ENCODE results near the gene CCL18.
"Not testable (repeated sequence)": the region's sequence is repeated elsewhere in the genome, so short reads cannot be mapped to it uniquely, and the experiment has no call there.

Gene CCL18

GRCh38 chr17:36088670-36089338 lies 24.7 kb downstream of the CCL18 start:
- POLR2A ChIA-PET, result no interaction called here
- TF ChIP-seq CTCF (IDR thresholded peaks at IDR 0.05; ENCODE audit: insufficient read depth, low read length, missing control alignments), result no peak
- DNase-seq (ENCODE audit: low read depth, low spot score), result no peak
- CTCF ChIA-PET, result no interaction called here
- no peak overlapping the region for H3K4me3 ChIP-seq (ENCODE audit: low read depth, low read length)

GRCh38 chr17:36089339-36089865 lies 25.3 kb downstream of the CCL18 start:
- CTCF ChIA-PET, result no interaction called here
- POLR2A ChIA-PET, result no interaction called here

DNA sequence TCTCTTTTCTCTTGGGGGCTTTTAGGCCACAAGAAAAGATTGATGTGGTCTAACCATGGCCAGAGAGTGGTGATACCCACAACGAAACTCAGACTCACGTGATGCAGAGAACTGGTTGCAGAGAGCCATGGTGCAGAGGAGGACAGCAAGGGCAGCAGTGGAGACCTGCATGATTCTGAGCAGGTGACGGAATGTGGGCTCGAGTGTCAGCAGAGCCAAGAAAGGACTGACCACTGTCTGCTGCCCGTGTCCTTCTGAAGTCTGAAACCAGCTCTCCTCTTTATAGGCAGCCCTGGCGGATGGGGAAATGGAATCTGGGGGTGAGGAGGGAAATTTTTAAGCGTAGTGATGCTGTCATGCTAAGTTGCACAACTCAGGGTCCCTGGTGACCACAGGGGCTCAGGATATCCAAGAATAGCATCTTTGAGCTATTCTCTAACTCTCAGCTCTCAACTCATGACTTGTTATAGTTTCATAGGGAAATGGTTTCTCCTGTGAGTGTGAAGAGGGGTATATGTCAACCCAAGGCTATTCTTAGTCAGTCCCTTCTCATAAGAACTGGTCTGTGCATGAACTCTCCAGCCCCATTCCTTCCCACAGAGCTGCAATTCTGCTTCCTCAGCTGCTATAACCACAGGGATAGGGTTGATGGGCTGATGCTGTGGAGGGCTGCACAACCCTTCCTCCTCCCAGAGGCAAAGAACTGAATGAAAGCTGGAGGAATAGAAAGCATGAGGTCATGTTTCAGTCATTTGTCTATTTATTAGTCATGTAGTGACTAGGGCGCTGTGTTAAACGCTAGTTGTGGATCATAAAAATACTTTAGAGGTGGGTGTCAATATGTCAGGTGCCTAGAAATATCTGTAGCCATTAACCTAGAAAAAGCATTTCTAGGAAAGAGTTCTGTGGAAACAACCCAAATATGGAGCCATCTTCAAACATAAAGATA lies 26.1 kb downstream of the CCL18 start, which contains the start of gene CCL3:
TSS of gene CCL3 (minus strand) at position 256 of the 949 bp plus-strand sequence. CDS start at position 171, 85 bp downstream.
- no peak for DNase-seq (ENCODE audit: low read depth, low spot score)

More at GRCh38 chr17:36089339-36089865, 25.3 kb downstream of the CCL18 start:
- TF ChIP-seq CTCF (IDR thresholded peaks at IDR 0.05; ENCODE audit: insufficient read depth, low read length, missing control alignments), result no peak
- H3K4me3 ChIP-seq (ENCODE audit: low read depth, low read length), result no peak overlapping the region
- no peak for DNase-seq (ENCODE audit: low read depth, low spot score)

DNA sequence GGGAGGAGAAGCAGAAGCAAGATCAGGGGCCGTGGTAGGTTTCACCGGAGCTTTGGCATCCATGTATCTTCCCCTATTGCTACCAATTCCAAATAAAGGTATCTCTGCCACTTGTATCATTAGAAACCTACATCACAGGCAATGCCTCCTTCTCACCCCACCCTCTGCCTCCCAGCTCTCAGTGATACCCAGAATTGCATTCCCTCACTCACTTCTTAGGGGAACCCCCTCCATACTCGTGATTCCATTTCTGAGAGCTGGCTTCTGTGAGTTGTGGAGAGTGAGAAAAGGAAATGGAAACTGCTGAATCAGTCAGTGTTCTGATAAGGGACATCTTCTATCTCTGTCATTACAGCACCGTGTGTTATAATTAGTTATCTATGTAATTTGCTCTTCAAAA lies 28.2 kb downstream of the CCL18 start:
- no peak for DNase-seq (ENCODE audit: low read depth, low spot score)
- POLR2A ChIA-PET, result no interaction called here
- H3K4me3 ChIP-seq (ENCODE audit: low read depth, low read length), result no peak overlapping the region
- TF ChIP-seq CTCF (IDR thresholded peaks at IDR 0.05; ENCODE audit: insufficient read depth, low read length, missing control alignments), result no peak
- CTCF ChIA-PET, result no interaction called here

More for the DNA sequence above, 26.1 kb downstream of the CCL18 start, which contains the start of gene CCL3:
- TF ChIP-seq CTCF (IDR thresholded peaks at IDR 0.05; ENCODE audit: insufficient read depth, low read length, missing control alignments), result no peak
- no peak within 1 kb of the TSS for H3K4me3 ChIP-seq (ENCODE audit: low read depth, low read length)
- ChIA-PET POLR2A (no interaction called here), CTCF (no interaction called here)

DNA sequence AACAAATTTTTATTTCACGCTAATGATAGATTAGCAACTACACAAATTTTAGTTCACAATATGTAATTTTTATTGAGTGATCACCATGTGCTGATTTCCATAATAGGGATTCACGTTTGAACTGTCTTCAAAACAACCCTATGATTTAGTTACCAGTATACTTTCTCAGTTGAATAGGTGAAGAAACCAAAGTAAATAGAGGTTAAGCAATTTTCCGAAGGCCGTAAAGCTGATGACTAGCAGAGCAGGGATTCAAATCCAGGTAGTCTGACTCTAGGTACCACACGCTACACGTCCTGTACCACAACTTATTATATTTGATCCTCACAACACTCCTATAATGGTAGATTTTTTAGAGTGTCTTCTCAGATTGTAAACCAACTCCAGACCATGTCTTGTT lies 28.6 kb downstream of the CCL18 start:
- CTCF ChIA-PET; H3K4me3 ChIP-seq (ENCODE audit: low read depth, low read length); POLR2A ChIA-PET; DNase-seq (ENCODE audit: low read depth, low spot score): not testable (repeated sequence)

- POLR2A ChIA-PET, result no interaction called here
- TF ChIP-seq CTCF (IDR thresholded peaks at IDR 0.05; ENCODE audit: insufficient read depth, low read length, missing control alignments), result no peak
- H3K4me3 ChIP-seq (ENCODE audit: low read depth, low read length), result no peak overlapping the region
- DNase-seq (ENCODE audit: low read depth, low spot score), result no peak
- CTCF ChIA-PET, result no interaction called here
Observed at GRCh38 chr17:36094232-36094631, 30.2 kb downstream of the CCL18 start.
